Hematopoietic multipotent progenitor cell treated with erythropoietin and hydrocortisone succinate and interleukin-3 and kit ligand, for 6 days (in vitro differentiated cells): ENCODE measurements around the gene SIN3A.
"Not testable (repeated sequence)": the region's sequence is repeated elsewhere in the genome, so short reads cannot be mapped to it uniquely, and the experiment has no call there.

Experiments used
- DNase-seq: peaks from one replicate; pipeline ENCODE4 v3.0.0-alpha.2; 2015

Gene SIN3A

GRCh38 chr15:75332093-75332492 lies 119.4 kb downstream of the SIN3A start:
- not testable (repeated sequence) for DNase-seq

- no peak for DNase-seq
Observed at GRCh38 chr15:75329571-75329970, 121.9 kb downstream of the SIN3A start.

GRCh38 chr15:75328493-75329314 lies 122.8 kb downstream of the SIN3A start:
- DNase-seq: no peak

- no peak for DNase-seq
Observed at GRCh38 chr15:75327491-75327890, 124.0 kb downstream of the SIN3A start.

GRCh38 chr15:75327005-75327404 lies 124.5 kb downstream of the SIN3A start:
- no peak for DNase-seq

GRCh38 chr15:75325922-75326321 lies 125.6 kb downstream of the SIN3A start:
- DNase-seq: no peak

GRCh38 chr15:75321711-75322110 lies 129.8 kb downstream of the SIN3A start:
- no peak for DNase-seq
